DMS53 treated with DMSO at 0.1 percent for 48 hours (cell line): Measurements from ENCODE around the gene ZNF609.

Source experiments
- DNase-seq: peaks from one replicate; lab custom pipeline; 2025; ENCODE audit not compliant: unreplicated experiment; lab: John Stamatoyannopoulos, UW

ZNF609 gene

DNA sequence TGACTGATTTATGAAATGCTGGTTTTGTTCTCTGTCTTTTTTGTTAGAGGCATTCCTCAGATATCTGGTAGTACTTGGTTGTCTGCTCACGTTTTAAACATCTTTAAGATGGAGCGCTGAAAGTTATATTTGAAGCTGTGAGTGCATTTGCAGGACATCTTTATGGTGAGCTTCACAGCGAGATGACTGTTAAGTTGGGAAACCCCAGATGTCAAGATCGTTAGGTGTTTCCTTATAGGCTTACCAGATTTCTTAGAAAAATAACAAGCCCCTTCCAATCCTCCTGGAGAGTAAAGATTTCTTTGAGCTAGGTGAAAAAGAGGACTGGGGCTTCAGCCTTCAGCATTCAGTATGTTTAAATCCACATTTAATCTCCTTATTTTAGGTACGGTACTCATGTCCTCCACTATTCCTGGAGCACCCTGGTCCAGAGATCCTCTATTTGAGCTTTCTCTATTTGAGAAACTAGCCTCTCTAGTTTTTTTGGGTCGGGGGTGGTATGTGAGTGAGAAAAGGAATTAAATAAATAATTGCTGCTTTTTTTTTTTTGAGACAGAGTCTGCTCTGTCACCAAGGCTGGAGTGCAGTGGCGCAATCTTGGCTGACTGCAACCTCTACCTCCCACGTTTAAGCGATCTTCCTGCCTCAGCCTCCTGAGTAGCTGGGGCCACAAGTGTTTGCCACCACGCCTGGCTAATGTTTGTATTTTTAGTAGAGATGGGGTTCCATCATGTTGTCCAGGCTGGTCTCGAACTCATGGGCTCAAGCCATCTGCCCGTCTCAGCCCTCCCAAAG is 72.3 kb downstream of the ZNF609 start:
- DNase-seq: no peak

GRCh38 chr15:64535460-64536243 is 75.3 kb downstream of the ZNF609 start:
- DNase-seq: no peak

DNA sequence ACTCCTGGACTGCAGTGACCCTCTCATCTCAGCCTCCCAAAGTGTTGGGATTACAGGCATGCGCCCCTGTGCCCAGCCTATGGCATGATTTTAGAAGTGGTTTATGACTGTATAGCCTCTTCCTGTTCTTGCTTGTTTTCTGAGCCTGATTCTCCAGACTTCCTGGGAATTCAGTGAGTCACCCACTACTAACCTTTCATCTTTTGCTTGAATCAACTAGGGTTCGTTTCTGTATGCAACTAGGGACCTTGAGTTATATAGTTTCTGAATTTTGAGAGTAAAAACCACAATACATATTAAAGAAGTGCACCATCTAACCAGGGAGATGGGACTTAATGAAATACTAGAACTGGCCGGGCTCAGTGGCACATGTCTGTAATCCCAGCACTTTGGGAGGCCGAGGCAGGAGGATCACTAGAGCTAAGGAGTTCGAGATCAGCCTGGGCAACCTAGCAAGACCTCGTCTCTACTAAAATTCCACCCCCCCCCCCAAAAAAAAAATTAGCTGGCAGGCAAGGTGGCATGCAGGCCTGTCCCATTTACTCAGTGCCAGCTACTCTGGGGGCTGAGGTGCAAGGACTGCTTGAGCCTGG is 76.0 kb downstream of the ZNF609 start:
- peak; percentile 43 for DNase-seq

DNA sequence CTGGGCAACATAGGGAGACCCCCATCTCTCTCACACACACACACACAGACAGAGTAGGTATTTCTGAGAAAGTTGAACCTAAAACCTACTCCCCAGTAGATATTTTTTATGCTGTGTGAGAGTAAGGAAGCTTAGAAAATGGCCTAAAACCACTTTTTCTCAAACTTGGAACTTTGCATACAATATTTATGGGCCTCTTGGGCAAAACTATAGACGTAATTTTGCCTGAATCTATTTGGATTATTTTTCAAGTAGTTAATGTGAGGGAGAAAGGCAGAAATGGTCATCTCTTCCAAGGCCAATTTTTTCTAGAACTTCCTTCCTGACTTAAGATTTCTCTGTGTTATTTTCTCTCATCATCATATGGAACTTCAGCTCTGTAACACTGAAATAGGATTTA is 81.7 kb downstream of the ZNF609 start:
- no peak for DNase-seq

DNA sequence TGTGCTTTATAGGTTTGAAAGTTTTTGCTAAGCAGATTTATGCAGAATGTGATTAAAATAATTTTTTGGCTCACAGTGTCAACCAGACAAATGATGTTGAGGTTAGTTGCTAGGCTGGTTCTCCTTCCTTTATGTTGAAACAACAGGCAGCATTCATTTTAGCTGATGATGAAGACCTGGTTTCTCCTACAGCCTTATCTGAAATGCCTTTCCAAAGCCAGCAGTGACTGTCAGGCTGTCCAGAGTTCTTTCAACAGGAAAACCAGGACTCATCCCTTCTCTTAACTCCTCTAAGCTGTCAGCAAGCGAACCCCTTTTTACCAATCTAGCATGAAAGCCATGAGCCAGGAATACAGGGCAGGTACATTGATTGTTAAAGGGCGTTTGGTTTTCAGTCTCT is 84.1 kb downstream of the ZNF609 start:
- no peak for DNase-seq

GRCh38 chr15:64547275-64547674 is 86.9 kb downstream of the ZNF609 start:
- no peak for DNase-seq

DNA sequence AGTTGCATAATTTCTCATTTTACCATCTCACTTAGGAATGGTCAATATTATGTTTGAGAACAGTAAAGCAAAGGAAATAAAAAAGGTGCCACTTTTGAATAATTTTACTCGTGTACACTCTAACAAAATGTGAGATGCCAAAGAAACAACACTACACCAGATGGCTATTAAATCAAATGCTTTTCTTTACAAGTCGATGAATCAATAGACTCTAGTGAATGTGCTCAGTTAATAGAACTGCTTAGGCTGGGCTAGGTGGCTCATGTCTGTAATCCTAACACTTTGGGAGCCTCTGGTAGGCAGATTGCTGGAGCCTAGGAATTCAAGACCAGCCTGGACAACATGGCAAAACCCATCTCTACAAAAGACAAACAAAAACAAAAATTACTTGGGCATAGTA is 87.9 kb downstream of the ZNF609 start:
- DNase-seq: no peak

DNA sequence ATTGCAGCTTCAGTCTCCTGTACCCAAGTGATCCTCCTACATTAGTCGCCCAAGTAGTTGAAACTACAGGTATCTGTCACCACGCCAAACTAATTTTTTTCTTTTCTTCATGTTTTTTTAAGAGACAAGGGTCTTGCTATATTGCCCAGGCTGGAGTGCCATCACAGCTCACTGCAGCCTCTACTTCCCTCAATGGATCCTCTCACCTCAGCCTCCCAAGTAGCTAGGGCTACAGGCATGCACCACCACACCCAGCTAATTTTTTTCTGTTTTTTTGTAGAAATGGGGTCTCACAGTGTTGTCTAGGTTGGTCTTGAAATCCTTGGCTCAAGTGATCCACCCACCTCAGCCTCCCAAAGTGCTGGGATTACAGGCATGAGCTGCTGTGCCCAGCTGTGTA is 89.5 kb downstream of the ZNF609 start:
- no peak for DNase-seq

GRCh38 chr15:64552281-64552948 is 92.0 kb downstream of the ZNF609 start:
- DNase-seq: no peak

DNA sequence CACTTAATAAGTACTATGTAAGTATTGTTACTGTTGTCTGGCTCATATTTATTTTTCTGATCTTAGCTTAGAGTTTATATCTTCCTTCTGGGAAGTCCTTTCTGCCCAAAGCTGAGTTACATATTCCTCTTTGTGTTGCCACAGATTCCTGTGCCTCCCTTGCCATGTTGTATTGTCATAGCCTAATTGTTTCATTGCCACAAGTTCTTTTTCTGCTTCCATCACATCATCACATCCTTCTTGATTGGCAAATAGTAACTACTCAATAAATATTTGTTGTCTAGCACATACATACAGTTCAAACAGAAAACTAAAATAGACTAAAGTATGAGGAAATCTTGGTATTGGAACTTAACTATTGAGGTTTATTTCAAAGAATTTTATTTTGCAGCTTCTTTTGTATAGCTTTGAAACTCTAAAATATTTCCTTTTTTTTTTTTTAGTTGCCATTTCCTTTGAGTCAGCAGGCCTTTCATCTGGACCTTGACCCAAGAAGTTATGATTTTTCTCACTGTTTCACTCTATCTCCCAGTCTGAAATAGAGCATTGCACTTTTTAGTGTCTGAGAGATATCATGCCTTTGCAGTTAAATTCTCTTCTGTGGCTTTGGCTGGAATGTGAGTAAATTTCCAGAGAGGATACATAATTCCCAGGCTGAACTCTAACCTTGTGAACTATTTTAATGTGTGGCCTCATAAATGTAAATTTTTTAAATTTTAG is 98.2 kb downstream of the ZNF609 start:
- no peak for DNase-seq

- no peak for DNase-seq
These were observed 98.9 kb downstream of the ZNF609 start for GRCh38 chr15:64559243-64559642.

- no peak for DNase-seq
These were observed 100.1 kb downstream of the ZNF609 start for GRCh38 chr15:64560501-64560900.

DNA sequence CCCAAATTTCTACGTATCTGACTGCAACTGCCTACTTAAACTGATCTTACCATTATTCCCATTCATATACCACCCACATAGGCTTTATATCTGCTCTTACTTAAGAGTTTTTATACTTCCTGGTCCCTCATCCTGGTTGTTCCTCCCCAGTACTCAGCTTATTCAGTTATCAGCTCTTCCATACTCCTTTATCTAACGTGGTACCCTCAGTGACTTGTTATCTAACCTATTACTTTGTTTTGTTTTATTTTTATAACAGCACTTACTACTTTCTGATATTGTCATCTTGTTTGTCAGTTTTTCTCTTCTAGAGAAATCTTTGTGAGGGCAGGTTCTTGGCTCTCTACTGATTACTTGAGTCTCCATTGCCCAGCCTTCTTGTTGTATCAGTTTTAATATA is 100.6 kb downstream of the ZNF609 start:
- no peak for DNase-seq

DNA sequence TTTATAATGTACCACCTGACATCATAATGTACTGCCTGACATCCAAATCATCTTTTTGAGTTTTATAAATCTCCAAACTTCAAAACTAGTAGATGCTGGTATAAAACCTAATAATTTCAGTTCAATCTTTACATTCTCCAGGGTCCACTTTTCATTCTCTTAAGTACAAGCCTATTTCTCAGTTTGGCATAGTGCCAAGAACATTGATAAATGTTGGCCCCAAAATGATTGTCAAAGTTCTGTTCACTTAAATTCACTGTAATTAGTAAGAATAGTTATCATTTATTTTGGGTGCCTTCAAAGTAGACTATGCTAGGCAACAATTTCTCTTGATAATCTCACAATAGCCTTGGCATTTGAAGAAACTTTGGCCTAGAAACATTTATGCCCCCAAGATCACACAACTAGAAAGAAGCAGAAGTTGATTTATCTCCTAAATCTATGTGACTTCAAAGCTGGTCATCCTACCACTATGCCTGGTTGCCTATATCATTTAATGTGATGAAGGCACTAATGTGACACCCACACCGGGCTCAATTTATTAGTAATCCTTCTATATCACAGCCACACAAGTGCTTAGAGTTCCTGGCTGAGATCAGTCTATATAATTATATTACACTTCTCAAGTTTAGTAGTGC is 101.7 kb downstream of the ZNF609 start:
- no peak for DNase-seq

- no peak for DNase-seq
These were observed 105.7 kb downstream of the ZNF609 start for GRCh38 chr15:64566102-64566501.

DNA sequence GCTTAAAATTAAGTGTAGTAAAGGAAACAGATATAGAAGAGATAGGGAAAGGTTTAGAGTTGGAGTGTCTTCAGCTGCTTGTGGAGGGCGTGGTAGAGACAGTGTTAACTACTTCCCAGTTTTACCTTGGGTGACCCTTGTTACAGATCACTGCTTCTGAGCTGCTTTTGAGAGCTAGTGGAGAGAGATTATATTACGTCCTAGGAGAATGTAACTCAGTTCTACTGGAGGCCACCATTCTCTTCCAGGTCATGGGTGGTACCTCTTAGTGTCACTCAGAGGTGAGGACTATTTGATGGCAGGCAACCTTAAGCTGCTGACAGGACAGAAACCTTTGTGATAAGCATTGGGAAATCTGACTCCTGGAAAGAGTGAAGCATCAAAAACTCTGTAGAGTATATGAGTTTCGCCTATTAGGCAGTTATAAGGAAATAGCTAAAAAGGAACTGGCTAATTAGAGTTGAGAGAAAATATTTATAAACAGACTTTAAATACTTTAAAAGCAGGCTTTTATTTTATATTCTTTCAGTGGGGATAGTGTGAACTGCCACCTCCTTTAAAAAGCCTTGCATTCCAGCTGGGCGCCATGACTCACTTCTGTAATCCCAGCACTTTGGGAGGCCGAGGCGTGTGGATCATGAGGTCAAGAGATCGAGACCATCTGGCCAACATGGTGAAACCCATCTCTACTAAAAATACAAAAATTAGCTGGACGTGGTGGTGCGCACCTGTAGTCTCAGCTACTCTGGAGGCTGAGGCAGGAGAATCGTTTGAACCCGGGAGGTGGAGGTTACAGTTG is 106.5 kb downstream of the ZNF609 start:
- DNase-seq: no peak

DNA sequence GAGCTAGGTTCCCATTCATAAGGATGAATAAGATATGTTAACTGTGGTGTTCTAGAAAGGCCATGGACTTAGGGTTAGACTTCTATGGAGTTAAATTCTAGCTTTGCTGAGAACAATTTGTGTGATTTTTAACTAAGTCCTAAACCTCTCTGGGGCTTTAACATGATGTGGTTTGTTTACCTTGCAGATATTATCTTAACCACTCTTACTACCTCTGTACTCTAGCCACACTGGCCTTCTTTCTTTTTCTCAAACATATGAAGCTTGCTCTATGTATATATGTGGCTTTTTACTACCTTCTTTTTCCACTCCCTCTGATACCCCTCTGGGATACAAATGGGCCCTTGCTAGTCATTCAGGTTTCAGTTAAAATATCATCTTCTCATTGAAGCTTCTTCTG is 108.4 kb downstream of the ZNF609 start:
- no peak for DNase-seq

DNA sequence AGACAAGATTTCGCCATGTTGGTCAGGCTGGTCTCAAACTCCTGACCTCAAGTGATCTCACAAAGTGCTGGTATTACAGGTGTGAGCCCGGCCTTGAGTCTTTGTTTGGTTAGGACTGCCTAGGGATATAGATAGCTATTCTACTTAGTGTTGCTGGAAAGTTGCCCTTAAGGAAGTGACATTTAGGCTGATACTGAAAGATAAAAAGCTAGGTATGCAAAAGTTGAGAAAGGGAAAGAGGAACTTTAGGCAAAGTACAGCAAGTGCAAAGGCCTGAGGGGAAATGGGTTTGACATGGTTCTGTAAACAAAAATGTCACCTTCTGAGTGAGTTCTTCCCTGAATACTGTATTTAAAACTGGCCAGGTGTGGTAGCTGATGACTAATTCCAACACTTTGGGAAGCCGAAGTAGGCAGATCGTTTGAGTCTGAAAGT is 111.5 kb downstream of the ZNF609 start:
- DNase-seq: no peak

- DNase-seq: no peak
These were observed 112.5 kb downstream of the ZNF609 start for GRCh38 chr15:64572856-64573255.
